Ovary (tissue), 3 donors: ENCODE data around the gene CCDC83.

ENCODE experiments used
- POLR2A ChIP-seq: fragments of 450-650 bp; IDR thresholded peaks from one replicate; pipeline ENCODE4 v1.6.1; 2017; ENCODE audit warnings: antibody characterized with exemption, mild to moderate bottlenecking, moderate library complexity
- TF ChIP-seq, protein P1 (sequence below), 3 donors: fragments of 450-650 bp in 2 of 3; fragments of 200-600 bp in 1 of 3; IDR thresholded peaks; one replicate each; pipeline versions ENCODE4 v1.5.1 to v1.8.0; 2016 to 2022; ENCODE audit warnings: antibody characterized with exemption in 3 of 3, mild to moderate bottlenecking in 1 of 3
- donor health status: DM: no; HTN: no; CAD: no.

GRCh38 chr11:85886089-85887056 lies 31.2 kb downstream of the CCDC83 start:
- TF ChIP-seq POLR2A: no peak
- TF ChIP-seq, protein P1, sequence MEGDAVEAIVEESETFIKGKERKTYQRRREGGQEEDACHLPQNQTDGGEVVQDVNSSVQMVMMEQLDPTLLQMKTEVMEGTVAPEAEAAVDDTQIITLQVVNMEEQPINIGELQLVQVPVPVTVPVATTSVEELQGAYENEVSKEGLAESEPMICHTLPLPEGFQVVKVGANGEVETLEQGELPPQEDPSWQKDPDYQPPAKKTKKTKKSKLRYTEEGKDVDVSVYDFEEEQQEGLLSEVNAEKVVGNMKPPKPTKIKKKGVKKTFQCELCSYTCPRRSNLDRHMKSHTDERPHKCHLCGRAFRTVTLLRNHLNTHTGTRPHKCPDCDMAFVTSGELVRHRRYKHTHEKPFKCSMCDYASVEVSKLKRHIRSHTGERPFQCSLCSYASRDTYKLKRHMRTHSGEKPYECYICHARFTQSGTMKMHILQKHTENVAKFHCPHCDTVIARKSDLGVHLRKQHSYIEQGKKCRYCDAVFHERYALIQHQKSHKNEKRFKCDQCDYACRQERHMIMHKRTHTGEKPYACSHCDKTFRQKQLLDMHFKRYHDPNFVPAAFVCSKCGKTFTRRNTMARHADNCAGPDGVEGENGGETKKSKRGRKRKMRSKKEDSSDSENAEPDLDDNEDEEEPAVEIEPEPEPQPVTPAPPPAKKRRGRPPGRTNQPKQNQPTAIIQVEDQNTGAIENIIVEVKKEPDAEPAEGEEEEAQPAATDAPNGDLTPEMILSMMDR (IDR thresholded peaks at IDR 0.05): no peak
